Medulla oblongata (tissue), 1 donor: ENCODE results near the gene AZGP1.
A peak's percentile ranks its signal among the peaks of the same experiment; 100 is the strongest.
"Not testable (repeated sequence)": the region's sequence is repeated elsewhere in the genome, so short reads cannot be mapped to it uniquely, and the experiment has no call there.

Experiments
- DNase-seq: peaks from one replicate; pipeline ENCODE4 v3.0.0-alpha.2; 2015; ENCODE audit errors: extremely low spot score

AZGP1 gene

DNA sequence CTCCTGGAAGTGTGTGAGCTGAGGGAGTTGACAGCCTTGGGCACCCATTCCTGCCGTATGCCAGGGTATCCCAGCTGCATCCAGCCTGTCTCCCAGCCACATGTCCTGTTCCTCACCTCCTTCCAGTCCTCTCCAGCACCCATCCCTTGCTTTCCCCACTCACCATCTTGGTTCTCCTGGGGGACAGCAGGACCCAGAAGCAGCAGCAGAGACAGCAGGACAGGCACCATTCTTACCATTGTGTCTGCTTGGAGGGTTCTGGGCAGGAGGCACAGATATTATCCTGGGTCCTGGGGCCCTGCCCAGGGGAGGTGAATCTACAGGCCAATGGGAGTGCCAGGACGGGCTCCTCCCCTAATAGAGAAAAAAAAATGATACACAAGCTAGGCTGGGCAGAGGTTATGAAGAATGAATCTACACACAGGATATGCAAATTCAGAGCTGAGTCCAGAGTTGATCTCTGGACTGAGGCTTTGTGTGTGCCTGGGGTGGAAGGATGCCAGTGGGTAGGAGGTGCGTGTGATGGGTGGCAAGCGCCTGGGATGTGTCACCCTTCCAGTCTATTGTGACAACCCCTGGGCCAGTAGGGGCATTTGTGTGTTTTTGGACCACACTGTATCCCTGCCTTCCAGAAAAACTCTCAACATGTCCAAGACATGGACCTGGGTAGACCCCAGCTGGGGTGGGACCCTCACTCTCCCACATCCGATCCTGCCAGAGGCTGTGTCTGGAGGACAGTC lies at the start of gene AZGP1:
Gene AZGP1 (minus strand): TSS at position 250 of the 740 bp plus-strand sequence. CDS start 11 bp downstream, at position 239.
- no peak for DNase-seq

- DNase-seq, result no peak
These were observed 48.3 kb upstream of the AZGP1 start for GRCh38 chr7:100024020-100024619.

DNA sequence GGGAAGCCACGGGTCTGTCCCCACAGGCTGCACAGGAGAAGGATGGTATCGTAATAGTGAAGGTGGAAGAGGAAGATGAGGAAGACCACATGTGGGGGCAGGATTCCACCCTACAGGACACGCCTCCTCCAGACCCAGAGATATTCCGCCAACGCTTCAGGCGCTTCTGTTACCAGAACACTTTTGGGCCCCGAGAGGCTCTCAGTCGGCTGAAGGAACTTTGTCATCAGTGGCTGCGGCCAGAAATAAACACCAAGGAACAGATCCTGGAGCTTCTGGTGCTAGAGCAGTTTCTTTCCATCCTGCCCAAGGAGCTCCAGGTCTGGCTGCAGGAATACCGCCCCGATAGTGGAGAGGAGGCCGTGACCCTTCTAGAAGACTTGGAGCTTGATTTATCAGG lies 47.7 kb upstream of the AZGP1 start:
- no peak for DNase-seq

GRCh38 chr7:100022621-100023020 lies 46.8 kb upstream of the AZGP1 start:
- no peak for DNase-seq

DNA sequence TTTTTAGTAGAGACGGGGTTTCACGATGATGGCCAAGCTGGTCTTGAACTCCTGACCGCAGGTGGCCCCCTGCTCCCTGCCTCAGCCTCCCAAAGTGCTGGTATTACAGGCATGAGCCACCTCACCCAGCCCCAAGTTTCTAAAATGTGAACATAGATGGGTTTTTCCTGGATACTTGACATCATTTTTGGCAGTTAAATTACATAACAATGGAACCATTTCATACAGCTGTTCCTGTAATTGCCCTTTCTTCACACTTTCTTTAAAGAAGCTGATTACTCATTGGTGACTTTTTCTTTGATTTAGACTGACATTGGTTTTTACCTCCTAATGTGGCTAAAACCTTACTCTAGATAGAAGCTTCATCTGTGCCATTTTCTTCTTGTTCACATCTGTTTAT lies 45.5 kb upstream of the AZGP1 start:
- no peak for DNase-seq

DNA sequence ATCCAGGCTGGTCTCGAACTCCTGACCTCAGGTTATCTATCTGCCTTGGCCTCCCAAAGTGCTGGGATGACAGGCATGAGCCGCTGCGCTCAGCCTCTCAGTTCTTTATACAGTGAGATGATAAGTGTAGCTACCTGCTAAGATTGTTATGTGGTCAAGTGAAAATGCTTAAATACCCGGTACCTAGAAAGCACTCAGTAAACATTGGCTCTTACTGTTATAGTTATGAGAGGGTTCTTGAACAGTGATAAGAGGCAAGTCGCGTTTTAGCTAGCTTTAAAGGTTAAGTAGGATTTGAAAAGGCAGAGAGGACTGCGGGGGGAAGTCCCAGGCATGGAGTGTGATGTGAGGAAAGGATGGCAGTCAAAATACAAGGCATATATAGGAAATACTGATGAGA lies 44.1 kb upstream of the AZGP1 start:
- no peak for DNase-seq

DNA sequence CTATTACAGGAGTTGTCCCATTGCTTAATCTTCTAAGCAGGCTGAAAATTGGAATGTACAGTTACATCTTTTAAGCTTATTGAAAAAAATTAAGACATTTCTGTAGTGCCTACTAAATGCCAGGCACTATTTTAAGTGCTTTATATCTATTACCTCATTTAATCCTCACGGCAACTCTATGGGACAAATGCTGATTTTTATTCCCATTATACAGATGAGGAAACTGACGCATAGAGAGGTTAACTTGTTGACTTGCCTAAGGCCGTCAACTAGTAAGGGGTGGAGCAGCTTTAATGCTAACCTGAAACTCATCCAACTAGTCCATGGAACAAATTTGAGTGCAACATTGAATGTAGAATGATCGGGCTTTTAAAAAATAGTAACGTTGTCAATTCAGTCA lies 42.0 kb upstream of the AZGP1 start:
- no peak for DNase-seq

DNA sequence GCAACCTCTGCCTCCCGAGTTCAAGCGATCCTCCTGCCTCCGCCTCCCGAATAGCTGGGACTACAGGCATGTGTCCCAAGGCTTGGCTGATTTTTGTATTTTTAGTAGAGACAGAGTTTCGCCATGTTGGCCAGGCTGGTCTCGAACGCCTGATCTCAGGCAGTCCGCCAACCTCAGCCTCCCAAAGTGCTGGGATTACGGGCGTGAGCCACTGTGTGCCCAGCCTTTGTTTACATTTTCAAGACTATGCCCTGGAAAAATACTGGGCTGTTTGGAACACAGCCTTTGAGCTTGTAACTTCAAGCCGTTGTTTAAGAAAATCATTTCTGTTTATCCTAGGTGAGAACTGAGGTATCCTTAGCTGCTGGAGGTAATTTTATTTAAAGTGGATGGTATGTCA lies 41.5 kb upstream of the AZGP1 start:
- DNase-seq, result no peak

DNA sequence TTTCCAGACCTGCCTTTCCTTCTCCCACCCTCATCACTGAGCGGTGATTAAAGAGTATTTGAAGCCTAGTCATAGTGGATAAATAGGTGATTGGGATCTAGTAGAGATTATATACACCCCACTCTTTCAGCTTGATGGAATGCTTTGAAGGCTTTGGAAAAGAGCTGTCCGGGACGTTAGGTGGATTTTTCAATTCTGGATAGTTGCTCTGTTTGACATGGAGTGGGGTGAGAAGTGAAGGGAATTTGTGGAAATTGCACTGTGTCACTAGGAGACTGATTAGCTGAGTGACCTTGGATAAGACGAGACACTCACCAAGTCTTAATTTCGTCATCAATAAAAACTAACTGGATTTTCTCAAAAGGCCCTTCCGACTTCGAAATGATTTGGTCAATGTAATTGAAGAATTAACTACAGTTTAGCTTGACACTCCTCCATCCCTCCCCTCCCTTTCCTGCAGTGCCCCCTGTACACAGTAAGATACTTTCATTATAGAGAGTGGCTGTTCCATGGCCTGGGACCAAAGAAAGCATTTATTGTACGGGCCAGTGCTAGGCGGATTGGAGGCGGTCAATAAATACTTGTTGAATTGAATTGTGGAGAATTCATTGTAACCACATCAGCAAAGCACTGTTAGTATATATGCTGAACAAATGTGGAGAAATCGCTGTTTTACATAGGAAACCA lies 40.5 kb upstream of the AZGP1 start:
- DNase-seq, result peak; percentile 94

DNA sequence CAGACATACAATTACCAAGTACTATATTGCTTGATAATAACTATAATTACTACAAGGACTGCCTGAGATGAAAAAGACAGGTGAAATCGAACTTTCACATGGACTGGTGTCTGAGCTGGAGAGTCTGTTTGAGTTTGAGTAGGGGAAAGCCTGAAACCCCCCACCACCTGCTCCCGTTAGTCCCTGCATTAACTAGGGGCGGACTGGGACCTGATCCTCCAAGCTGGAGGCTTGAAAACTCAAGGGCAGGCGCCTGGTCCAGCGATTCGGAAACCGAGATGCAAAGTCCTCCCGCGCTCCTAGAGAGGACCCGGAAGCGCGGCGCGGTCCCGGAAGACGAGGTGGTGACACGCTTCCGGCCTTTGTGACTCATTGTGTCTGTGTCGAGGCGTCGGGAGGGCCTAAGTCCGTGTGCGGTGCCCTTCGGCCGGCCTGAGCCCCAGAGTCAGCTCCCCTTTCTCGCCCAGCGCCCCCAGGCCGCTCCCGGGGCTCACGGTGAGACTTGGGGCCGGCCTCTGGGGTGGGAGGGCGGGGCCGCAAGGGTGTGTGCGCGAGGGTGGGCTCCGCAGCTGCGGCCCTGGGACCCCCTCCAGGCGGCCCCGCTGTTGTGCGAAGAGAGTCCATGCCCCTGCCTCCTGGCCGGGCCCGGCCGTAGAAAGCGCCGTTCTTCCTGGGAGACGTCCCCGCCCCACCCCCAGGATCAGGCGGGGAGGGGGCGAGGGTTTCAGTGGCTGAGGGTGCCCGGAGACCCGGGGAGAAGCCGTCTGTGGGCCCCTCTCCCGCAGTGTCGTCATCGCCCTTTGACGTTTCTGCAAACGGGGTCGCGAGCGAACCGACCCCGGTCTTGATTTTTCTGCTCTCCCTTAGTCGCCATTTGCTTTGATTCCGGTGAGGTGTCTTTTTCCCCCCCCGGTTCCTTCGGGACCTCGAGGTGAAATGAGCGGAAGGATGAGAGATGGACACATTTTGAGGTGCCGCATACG lies 39.7 kb upstream of the AZGP1 start, which contains the start of gene ZKSCAN1:
Gene ZKSCAN1 (plus strand): TSS at position 365 of the 983 bp plus-strand sequence. CDS start 7,911 bp downstream, outside the sequence.
- peak; percentile 96 for DNase-seq

DNA sequence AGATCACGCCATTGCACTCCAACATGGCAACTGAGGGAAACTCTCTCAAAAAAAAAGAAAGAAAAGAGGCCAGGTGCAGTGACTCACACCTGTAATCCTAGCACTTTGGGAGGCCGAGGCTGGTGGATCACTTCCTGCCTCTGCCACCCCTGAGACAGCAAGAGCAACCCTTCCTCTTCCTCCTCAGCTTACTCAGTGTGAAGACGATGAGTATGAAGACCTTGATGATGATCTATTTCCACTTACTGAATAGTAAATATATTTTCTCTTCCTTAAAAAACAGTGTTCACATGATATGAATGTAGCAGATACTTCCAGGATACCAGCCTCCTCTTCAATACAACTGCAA lies 37.5 kb upstream of the AZGP1 start:
- no peak for DNase-seq

DNA sequence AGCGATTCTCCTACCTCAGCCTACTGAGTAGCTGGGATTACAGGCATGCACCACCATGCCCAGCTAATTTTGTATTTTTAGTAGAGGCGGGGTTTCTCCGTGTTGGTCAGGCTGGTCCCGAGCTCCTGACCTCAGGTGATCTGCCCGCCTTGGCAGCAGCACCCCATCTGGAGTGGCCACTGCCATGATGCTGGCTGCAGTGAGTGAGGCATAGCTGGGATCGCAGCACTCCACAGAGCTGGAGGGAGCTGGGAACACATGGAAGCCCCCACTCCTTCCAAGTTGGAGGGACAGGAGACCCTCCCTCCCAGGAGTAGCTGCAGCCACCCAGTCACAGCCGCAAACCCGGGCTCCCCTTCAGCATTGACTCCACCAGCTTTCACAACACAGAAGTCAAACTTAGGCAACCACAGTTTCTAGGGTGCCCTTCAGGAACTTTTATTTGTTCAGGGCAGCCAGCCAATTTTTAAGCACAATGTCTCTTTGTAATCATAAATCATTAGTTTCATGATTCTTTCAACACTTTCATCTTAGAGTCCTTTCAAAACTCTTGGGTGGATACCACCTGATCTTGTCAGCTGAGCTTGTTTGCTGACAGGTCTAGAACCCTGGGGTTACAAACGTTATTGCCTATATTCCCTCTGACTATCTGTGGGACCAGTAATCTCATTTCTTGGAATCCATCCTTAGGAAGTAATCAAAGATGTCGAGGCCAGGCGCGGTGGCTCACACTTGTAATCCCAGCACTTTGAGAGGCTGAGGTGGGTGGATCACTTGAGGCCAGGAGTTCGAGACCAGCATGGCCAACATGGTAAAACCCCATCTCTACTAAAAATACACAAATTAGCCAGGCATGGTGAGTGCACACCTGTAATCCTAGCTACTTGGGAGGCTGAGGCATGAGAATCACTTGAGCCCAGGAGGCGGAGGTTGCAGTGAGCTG lies 36.8 kb upstream of the AZGP1 start:
- DNase-seq, result not testable (repeated sequence)

DNA sequence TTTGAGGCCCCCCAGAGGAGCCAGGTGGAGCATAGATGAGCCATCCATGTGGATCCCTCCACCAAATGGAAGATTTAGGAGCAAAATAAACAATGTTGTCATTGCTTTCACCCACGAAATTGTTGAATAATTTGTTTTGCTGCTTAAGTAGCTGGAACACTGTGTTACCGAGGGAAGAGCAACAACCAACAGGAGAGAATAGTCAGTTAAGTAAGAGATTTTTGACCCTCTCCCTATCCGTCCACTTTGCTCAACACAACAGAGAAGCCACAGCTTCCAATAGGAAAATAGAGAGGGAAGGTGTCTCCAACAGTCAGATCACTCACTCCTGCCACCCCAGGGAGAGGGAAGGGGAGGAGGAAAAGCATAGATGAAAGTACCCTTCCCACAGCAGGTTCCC lies 35.7 kb upstream of the AZGP1 start:
- DNase-seq, result no peak

DNA sequence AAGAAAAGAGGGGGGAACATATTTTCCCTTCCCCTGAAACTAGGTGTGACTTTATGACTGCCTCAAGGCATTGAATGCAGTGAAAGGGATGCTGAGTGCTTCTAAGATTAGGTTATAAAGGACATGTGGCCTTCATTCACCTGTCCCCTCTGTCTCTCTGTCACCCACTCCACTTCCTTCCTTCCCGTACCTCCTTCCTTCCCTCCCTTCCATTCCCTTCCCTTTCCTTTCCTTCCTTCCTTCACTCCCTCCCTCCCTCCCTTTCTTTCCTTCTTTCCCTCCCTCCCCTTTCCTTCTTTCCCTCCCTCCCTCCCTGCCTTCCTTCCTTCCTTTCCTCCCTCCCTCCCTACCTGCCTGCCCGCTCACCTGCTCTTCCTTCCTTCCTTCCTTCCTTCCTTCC lies 35.1 kb upstream of the AZGP1 start:
- DNase-seq, result no peak

DNA sequence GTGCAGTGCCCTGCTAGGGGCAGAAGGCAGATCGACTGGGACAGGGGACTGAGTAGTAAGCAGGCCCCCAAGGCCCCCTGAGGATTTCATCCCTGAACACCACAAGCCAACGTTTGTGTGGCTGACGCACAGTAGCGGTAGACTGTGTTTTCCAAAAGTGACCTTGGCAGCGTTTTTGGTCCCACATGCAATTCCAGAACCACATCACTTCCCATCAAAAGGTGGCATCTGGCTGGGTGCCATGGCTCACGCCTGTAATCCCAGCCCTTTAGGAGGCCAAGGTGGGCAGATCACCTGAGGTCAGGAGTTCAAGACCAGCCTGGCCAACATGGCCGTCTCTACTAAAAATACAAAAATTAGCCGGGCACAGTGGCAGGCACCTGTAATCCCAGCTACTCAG lies 34.1 kb upstream of the AZGP1 start:
- DNase-seq, result not testable (repeated sequence)

DNA sequence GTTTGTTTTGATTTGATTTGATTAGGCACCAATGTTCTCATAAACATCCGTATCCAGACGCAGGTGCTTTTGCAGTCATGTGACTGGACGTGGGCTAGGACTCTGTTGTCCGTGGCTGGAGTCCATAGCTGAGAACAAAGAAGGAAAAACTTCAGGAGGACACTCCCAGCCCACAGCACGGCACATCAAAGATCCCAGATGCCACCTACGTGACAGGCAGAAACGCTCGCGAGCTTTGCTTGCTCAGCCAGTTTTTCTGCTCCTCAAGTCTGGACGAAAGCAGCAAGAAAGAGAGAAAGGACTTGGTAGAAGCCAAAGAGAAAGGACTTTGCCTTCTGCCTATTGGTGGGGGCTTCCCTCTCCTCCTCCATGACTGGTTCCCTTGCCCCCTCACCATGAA lies 32.7 kb upstream of the AZGP1 start:
- no peak for DNase-seq

DNA sequence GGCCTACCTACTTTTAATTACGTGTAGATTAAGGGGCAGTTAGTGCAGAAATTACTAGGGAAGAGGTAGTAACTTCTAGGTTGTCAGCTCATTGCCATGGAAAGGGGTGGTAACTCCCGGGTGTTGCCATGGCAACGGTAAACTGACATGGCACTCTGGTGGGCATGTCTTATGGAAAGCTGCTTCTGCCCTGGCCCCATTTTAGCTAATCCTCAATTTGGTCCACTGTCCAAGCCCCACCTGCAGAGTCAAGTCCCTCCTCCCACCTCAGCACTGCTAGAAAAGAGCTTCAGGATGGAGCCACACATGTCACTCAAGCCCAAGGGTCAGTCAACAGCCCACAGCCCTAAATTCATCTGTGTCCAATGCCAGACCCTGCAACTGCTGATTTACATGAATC lies 32.1 kb upstream of the AZGP1 start:
- DNase-seq, result no peak

DNA sequence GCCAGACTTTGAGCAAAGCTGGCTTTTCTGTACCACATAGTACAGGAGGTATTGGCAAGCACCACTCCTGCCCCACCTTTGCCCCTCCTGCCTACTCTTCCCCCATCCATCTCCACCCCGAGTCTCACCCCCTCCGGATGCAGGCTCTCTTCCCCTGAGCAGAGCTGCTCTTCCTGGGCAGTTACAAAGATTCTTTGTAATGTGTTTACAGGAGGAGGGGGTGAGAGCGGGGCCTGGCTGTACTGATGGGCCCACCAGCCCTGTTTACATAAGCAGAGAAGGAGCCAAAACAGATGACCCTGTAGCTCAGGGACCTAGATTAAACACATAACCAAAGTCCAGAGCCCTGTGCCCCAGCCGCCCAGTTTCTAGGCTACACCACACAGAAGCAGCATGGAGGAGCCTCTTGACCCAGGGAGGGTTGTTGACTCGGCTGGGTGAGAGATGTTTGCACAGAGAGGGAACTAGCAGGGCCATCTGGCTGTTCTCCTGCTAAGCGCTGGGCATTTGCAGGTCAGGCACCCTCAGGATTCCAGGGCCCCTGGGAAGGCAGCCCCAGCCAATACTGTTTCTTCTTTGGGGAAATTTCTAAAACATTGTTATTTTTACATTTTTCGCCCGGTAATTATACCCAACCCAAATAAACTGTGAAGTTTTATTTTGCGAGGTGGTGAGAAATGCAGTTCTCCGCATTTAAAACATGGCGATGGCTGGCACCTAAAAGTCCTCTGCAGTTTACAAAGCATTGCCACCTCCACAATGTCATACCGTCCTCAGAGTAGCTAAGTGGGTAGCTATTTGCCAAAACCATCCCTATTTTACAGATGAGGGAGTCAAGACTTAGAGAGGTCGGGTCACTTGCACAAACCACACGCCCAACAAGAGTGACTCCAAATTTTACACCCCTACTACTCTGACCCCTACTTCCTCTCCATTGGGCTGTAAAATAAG lies 28.2 kb upstream of the AZGP1 start:
- peak; percentile 77 for DNase-seq

DNA sequence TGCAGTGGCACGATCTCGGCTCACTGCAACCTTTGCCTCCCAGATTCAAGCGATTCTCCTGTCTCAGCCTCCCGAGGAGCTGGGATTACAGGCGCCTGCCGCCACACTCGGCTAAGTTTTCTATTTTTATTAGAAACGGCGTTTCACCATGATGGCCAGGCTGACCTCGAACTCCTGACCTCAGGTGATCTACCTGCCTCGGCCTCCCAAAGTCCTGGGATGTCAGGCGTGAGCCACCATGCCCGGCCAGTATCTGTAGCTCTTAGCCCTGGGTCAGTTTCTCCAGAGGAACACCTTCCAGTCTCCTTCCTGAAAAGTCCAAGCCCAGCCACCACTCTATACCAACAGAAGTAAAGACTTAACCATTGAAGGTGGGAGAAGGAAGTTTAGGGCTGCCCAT lies 24.4 kb upstream of the AZGP1 start:
- DNase-seq, result no peak
